AG10803 (cell line): ENCODE data around the gene RPS6KA4.

Experiments used
- DNase-seq: peaks from one replicate; pipeline ENCODE4 v3.0.0; 2010; ENCODE audit warnings: low read depth
- H3K4me3 ChIP-seq: 2 replicates; pipeline ENCODE4 v1.5.1; 2011; ENCODE audit warnings: mild to moderate bottlenecking, low read length, control low read depth
- CTCF ChIP-seq: conservative IDR thresholded peaks from 2 replicates; pipeline ENCODE4 v1.5.1; 2011; ENCODE audit warnings: mild to moderate bottlenecking, low read length, control low read depth, inconsistent platforms

The RPS6KA4 gene

DNA sequence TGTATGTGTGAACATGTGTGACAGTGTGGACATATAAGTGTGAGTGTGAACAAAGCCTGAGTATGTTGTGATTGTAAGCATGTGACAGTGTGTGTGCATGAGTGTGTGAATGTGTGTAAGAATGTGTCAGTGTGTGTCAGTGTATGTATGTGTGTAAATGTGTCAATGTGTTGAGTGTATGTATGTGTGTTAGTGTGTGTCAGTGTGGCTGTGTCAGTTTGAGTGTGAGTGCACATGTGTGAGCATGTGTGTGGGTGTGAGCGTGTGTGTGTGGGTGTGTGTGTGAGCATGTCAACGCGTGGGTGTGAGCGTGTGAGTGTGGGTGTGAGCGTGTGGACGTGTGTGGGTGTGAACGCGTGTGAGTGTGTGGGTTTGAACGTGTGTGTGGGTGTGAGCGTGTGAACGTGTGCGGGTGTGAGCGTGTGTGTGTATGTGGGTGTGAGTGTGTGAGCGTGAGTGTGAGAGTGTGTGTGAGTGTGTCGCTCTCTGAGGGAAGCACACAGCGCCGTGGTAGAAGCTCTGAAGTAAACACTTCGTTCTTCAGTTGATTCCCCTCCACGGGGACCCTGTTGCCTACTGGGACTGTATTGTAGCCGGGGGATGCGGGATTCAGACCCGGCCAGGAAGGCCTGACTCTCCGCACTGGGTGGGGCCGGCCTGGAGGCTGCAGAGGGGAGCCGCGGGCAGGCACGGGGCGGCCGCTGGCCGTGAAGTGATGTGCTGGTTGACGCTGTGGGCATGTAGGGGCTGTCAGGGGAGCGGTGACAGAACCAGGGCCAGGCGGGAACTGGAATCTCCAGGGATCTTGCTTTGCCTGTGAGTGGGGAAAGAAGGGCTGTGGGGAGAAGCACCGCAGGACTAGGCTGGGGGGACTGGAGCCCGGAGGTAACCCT is 21.1 kb downstream of the RPS6KA4 start:
- TF ChIP-seq CTCF: no peak
- H3K4me3 ChIP-seq: no peak overlapping the region
- DNase-seq: no peak

- DNase-seq: no peak
- H3K4me3 ChIP-seq: no peak overlapping the region
- TF ChIP-seq CTCF: no peak
Measured at GRCh38 chr11:64381350-64381749, 22.4 kb downstream of the RPS6KA4 start.

- DNase-seq: no peak
- no peak overlapping the region for H3K4me3 ChIP-seq
- TF ChIP-seq CTCF: no peak
Measured at GRCh38 chr11:64382047-64382446, 23.1 kb downstream of the RPS6KA4 start.

DNA sequence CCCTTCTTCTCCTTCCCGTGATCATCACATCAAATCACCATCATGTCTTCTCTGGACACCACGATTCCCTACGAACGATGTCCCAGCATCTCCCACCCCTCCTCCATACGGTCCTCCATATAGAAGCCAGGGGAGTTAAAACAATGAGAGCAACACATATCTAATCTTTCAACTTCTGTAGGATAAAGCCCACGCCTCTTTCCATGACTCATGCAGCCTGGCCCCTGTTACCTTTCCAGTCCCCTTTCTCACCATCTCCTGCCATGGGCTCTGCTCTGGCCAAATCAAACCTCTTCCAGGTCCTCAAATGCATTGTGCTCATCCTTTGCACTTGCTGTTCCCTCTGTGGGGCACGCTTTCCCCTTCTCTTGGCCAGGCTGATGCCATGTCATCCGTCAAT is 23.6 kb downstream of the RPS6KA4 start:
- no peak for TF ChIP-seq CTCF
- H3K4me3 ChIP-seq: no peak overlapping the region
- DNase-seq: no peak

- no peak for TF ChIP-seq CTCF
- no peak for DNase-seq
- H3K4me3 ChIP-seq: no peak overlapping the region
Measured at GRCh38 chr11:64383580-64383979, 24.6 kb downstream of the RPS6KA4 start.

DNA sequence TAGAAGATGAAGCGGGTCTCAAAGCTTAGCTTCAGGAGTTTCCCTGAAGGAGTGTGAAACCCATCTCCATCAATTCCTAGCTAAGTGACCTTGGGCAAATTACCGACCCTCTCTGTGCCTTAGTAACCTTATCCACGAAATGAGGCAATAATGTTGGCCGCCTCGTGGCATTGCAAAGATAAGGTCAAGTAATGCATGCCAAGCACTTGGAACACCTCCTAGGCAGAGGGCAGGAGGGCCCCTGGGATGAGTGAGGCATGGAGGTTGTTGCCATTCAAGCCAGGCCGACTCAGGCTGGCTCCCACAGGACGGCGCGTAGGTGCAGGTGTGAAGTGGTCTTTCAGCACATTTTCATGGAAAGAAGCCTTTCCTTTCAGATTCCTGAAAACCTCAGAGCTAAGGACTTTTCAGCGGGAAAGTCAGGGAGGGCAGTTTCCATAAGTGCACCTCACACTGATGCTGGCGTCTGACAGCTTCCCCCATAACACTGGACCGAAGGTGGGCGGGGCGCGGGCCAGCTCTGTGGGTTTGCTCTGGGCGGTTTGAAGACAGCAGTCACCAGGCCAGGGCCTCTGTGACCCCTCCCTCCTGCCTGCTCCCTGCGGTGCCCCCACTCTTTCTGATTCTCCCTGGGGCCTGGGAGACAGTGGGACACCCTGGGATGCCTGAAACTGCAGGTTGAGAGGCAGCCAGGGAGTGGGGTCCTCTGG is 25.2 kb downstream of the RPS6KA4 start:
- H3K4me3 ChIP-seq: no peak overlapping the region
- TF ChIP-seq CTCF: no peak
- no peak for DNase-seq
